ENCODE measurements around the gene FNIP1. TPM values are rescaled to one million over a fixed set of nuclear protein-coding genes. Genes with fewer than 3 reads are reported as not detected.

FNIP1 gene
- total RNA-seq, 2 donors from 2014 or later: 52.9 to 54.7 TPM

- Histone ChIP-seq H3K27ac (no peak overlapping the region), H3K36me3 (peaks cover 28% of the 10 kb centered on the region), H3K9me3 (no peaks in the 10 kb centered on the region), H3K4me3 (no peak overlapping the region), H3K4me1 (ENCODE audit: control insufficient read depth in 1 of 2, low read depth in 2 of 2) (peaks cover 0 to 11% of the 10 kb centered on the region in 2 donors), H3K27me3 (replicated peaks; ENCODE audit: insufficient read depth) (no peaks in the 10 kb centered on the region)
- TF ChIP-seq CTCF (IDR thresholded peaks at IDR 0.05): no peak
- DNase-seq (ENCODE audit: low spot score) (no peak), ATAC-seq (ENCODE audit: insufficient number of reproducible peaks, low FRiP score, low read depth) (no peak)
Measured at GRCh38 chr5:131661933-131662332, 134.9 kb downstream of the FNIP1 start.

GRCh38 chr5:131659841-131660240, 137.0 kb downstream of the FNIP1 start:
- H3K27ac ChIP-seq: no peak overlapping the region
- H3K4me3 ChIP-seq: no peak overlapping the region
- H3K27me3 ChIP-seq (replicated peaks; ENCODE audit: insufficient read depth): no peaks in the 10 kb centered on the region
- H3K9me3 ChIP-seq: no peaks in the 10 kb centered on the region
- no peaks in the 10 kb centered on the region for H3K4me1 ChIP-seq (ENCODE audit: control insufficient read depth in 1 of 2, low read depth in 2 of 2)
- DNase-seq (ENCODE audit: low spot score) (no peak), ATAC-seq (ENCODE audit: insufficient number of reproducible peaks, low FRiP score, low read depth) (no peak)
- TF ChIP-seq CTCF (IDR thresholded peaks at IDR 0.05): no peak
- peaks cover 28% of the 10 kb centered on the region for H3K36me3 ChIP-seq

DNA sequence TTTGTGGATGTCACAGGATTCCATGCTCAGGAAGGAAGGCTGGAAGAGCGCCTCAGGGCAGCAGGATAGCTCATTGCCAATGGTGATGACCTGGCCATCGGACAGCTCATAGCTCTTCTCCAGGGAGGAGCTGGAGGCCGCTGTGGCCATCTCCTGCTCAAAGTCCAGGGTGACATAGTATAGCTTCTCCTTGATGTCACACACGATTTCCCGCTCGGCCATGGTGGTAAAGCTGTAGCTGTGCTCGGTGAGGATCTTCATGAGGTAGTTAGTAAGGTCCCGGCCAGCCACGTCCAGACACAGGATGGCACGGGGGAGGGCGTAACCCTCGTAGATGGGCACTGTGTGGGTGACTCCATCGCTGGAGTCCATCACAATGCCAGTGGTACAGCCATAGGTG, 137.5 kb downstream of the FNIP1 start:
- no peak for ATAC-seq (ENCODE audit: insufficient number of reproducible peaks, low FRiP score, low read depth)
- peaks cover 28% of the 10 kb centered on the region for H3K36me3 ChIP-seq
- no peak overlapping the region for H3K27ac ChIP-seq

GRCh38 chr5:131654776-131655175, 142.0 kb downstream of the FNIP1 start:
- ATAC-seq (ENCODE audit: insufficient number of reproducible peaks, low FRiP score, low read depth) (no peak), DNase-seq (ENCODE audit: low spot score) (no peak)
- no peak for TF ChIP-seq CTCF (IDR thresholded peaks at IDR 0.05)
- H3K27me3 ChIP-seq (replicated peaks; ENCODE audit: insufficient read depth): no peaks in the 10 kb centered on the region
- no peaks in the 10 kb centered on the region for H3K4me1 ChIP-seq (ENCODE audit: control insufficient read depth in 1 of 2, low read depth in 2 of 2)
- no peak overlapping the region for H3K4me3 ChIP-seq
- peaks cover 18% of the 10 kb centered on the region for H3K36me3 ChIP-seq
- H3K9me3 ChIP-seq: no peaks in the 10 kb centered on the region
- H3K27ac ChIP-seq: no peak overlapping the region

More for the DNA sequence above, 137.5 kb downstream of the FNIP1 start:
- no peaks in the 10 kb centered on the region for H3K27me3 ChIP-seq (replicated peaks; ENCODE audit: insufficient read depth)
- no peaks in the 10 kb centered on the region for H3K9me3 ChIP-seq
- no peaks in the 10 kb centered on the region for H3K4me1 ChIP-seq (ENCODE audit: control insufficient read depth in 1 of 2, low read depth in 2 of 2)
- TF ChIP-seq CTCF (IDR thresholded peaks at IDR 0.05): no peak
- DNase-seq (ENCODE audit: low spot score): no peak
- no peak overlapping the region for H3K4me3 ChIP-seq

GRCh38 chr5:131654309-131654708, 142.5 kb downstream of the FNIP1 start:
- Histone ChIP-seq H3K27ac (no peak overlapping the region), H3K9me3 (no peaks in the 10 kb centered on the region), H3K4me3 (no peak overlapping the region), H3K27me3 (replicated peaks; ENCODE audit: insufficient read depth) (no peaks in the 10 kb centered on the region), H3K4me1 (ENCODE audit: control insufficient read depth in 1 of 2, low read depth in 2 of 2) (no peaks in the 10 kb centered on the region), H3K36me3 (peaks cover 14% of the 10 kb centered on the region)
- ATAC-seq (ENCODE audit: insufficient number of reproducible peaks, low FRiP score, low read depth) (no peak), DNase-seq (ENCODE audit: low spot score) (no peak)
- TF ChIP-seq CTCF (IDR thresholded peaks at IDR 0.05): no peak
